GM23338 (cell line): Measurements from ENCODE around the gene STK11IP. TPM values are rescaled to one million over a fixed set of nuclear protein-coding genes. Genes with fewer than 3 reads are reported as not detected.

Experiments
- CREB1 ChIP-seq: fragments of 250-450 bp; sonication (Bioruptor Pico); IDR thresholded peaks from 2 replicates; pipeline ENCODE4 v1.5.0; 2020; ENCODE audit warnings: low read depth, mild to moderate bottlenecking, moderate library complexity
- CTCF ChIP-seq, 2 experiments: fragments of 200-600 bp in 1 of 2; sonication (generic) in 1 of 2; conservative IDR thresholded peaks; 2 replicates each; pipeline versions ENCODE4 v1.5.1 to v1.6.1; 2016 to 2017; ENCODE audit warnings: antibody characterized with exemption in 2 of 2, low read depth in 2 of 2, mild to moderate bottlenecking in 2 of 2, moderate library complexity in 1 of 2
- ETS1 ChIP-seq: IDR thresholded peaks from 2 replicates; pipeline ENCODE4 v1.6.1; 2016; ENCODE audit warnings: antibody characterized with exemption
- EZH2phosphoT487 ChIP-seq: fragments of 200-600 bp; sonication (generic); IDR thresholded peaks from one replicate; pipeline ENCODE4 v1.8.1; 2018; ENCODE audit warnings: antibody characterized with exemption; ENCODE audit not compliant: unreplicated experiment
- JUNB ChIP-seq: IDR thresholded peaks from one replicate; pipeline ENCODE4 v1.6.1; 2016; ENCODE audit warnings: antibody characterized with exemption; ENCODE audit not compliant: unreplicated experiment
- NANOG ChIP-seq: IDR thresholded peaks from 2 replicates; pipeline ENCODE4 v1.6.1; 2016; ENCODE audit warnings: antibody characterized with exemption, borderline replicate concordance
- POLR2AphosphoS5 ChIP-seq: IDR thresholded peaks from 2 replicates; pipeline ENCODE4 v1.6.1; 2016; ENCODE audit warnings: antibody characterized with exemption, low read depth
- STAT1 ChIP-seq: IDR thresholded peaks from one replicate; pipeline ENCODE4 v1.6.1; 2016; ENCODE audit warnings: antibody characterized with exemption; ENCODE audit not compliant: unreplicated experiment
- ZNF114 ChIP-seq: fragments of 250-450 bp; sonication (Bioruptor Pico); IDR thresholded peaks from 2 replicates; pipeline ENCODE4 v1.5.0; 2020; ENCODE audit warnings: mild to moderate bottlenecking, moderate library complexity
- ZNF331 ChIP-seq: fragments of 250-450 bp; sonication (Bioruptor Pico); IDR thresholded peaks from 2 replicates; pipeline ENCODE4 v1.5.0; 2020; ENCODE audit warnings: low read depth, mild to moderate bottlenecking, moderate library complexity
- polyA plus RNA-seq: library from polyadenylated mRNA; unstranded; fragments of >200 nt; fragmentation: Nextera tagmentation; extraction: Ambion mirVana; gene quantifications from 2 replicates; pipeline ENCODE4 v1.2.1, GENCODE V29; 2016
- total RNA-seq: library from RNA; depleted of rRNA; stranded (reverse); fragments of >200 nt; shearing (Covaris generic); gene quantifications from 2 replicates; pipeline ENCODE4 v1.2.3, GENCODE V29; 2014
- TF ChIP-seq, protein P1 (sequence below): fragments of 250-450 bp; sonication (Bioruptor Pico); IDR thresholded peaks from 2 replicates; pipeline ENCODE4 v1.5.0; 2020; ENCODE audit warnings: mild to moderate bottlenecking, moderate library complexity

The STK11IP gene
- total and polyA plus RNA-seq, 2 experiments from 2014 or later: 16.6 to 28.1 TPM

- TF ChIP-seq, protein P1, sequence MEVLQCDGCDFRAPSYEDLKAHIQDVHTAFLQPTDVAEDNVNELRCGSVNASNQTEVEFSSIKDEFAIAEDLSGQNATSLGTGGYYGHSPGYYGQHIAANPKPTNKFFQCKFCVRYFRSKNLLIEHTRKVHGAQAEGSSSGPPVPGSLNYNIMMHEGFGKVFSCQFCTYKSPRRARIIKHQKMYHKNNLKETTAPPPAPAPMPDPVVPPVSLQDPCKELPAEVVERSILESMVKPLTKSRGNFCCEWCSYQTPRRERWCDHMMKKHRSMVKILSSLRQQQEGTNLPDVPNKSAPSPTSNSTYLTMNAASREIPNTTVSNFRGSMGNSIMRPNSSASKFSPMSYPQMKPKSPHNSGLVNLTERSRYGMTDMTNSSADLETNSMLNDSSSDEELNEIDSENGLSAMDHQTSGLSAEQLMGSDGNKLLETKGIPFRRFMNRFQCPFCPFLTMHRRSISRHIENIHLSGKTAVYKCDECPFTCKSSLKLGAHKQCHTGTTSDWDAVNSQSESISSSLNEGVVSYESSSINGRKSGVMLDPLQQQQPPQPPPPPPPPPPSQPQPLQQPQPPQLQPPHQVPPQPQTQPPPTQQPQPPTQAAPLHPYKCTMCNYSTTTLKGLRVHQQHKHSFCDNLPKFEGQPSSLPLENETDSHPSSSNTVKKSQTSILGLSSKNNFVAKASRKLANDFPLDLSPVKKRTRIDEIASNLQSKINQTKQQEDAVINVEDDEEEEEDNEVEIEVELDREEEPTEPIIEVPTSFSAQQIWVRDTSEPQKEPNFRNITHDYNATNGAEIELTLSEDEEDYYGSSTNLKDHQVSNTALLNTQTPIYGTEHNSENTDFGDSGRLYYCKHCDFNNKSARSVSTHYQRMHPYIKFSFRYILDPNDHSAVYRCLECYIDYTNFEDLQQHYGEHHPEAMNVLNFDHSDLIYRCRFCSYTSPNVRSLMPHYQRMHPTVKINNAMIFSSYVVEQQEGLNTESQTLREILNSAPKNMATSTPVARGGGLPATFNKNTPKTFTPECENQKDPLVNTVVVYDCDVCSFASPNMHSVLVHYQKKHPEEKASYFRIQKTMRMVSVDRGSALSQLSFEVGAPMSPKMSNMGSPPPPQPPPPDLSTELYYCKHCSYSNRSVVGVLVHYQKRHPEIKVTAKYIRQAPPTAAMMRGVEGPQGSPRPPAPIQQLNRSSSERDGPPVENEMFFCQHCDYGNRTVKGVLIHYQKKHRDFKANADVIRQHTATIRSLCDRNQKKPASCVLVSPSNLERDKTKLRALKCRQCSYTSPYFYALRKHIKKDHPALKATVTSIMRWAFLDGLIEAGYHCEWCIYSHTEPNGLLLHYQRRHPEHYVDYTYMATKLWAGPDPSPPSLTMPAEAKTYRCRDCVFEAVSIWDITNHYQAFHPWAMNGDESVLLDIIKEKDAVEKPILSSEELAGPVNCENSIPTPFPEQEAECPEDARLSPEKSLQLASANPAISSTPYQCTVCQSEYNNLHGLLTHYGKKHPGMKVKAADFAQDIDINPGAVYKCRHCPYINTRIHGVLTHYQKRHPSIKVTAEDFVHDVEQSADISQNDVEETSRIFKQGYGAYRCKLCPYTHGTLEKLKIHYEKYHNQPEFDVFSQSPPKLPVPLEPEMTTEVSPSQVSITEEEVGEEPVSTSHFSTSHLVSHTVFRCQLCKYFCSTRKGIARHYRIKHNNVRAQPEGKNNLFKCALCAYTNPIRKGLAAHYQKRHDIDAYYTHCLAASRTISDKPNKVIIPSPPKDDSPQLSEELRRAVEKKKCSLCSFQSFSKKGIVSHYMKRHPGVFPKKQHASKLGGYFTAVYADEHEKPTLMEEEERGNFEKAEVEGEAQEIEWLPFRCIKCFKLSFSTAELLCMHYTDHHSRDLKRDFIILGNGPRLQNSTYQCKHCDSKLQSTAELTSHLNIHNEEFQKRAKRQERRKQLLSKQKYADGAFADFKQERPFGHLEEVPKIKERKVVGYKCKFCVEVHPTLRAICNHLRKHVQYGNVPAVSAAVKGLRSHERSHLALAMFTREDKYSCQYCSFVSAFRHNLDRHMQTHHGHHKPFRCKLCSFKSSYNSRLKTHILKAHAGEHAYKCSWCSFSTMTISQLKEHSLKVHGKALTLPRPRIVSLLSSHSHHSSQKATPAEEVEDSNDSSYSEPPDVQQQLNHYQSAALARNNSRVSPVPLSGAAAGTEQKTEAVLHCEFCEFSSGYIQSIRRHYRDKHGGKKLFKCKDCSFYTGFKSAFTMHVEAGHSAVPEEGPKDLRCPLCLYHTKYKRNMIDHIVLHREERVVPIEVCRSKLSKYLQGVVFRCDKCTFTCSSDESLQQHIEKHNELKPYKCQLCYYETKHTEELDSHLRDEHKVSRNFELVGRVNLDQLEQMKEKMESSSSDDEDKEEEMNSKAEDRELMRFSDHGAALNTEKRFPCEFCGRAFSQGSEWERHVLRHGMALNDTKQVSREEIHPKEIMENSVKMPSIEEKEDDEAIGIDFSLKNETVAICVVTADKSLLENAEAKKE: no peak
- TF ChIP-seq CTCF (conservative IDR thresholded peaks at IDR 0.05; ENCODE audit: low read depth in 2 of 2) (no peak), ZNF331 (no peak), CREB1 (CRISPR knock-in tag) (no peak), ETS1 (no peak), NANOG (no peak), ZNF114 (CRISPR knock-in tag) (no peak), JUNB (no peak), EZH2phosphoT487 (no peak), STAT1 (no peak), POLR2AphosphoS5 (no peak)
These were observed 33.8 kb downstream of the STK11IP start (continued) for GRCh38 chr2:219631406-219631891.
